Neural crest cell (in vitro differentiated cells): ENCODE results near the gene NR2F2. TPM values are rescaled to one million over a fixed set of nuclear protein-coding genes. Genes with fewer than 3 reads are reported as not detected.

Experiments used
- DNase-seq: peaks from one replicate; pipeline ENCODE4 v3.0.0; 2021; ENCODE audit warnings: low read depth, mixed read lengths, low spot score
- H3K27ac Mint-ChIP-seq: one replicate; pipeline ENCODE4 v1.8.0; 2021; ENCODE audit warnings: mild to moderate bottlenecking, mixed read lengths; ENCODE audit not compliant: unreplicated experiment
- H3K27me3 Mint-ChIP-seq: 2 replicates; pipeline ENCODE4 v1.8.0; 2021; ENCODE audit warnings: low read depth, mild to moderate bottlenecking, mixed read lengths
- H3K36me3 Mint-ChIP-seq: 2 replicates; pipeline ENCODE4 v1.8.0; 2021; ENCODE audit warnings: low read depth, mild to moderate bottlenecking, mixed read lengths
- H3K4me1 Mint-ChIP-seq: 2 replicates; pipeline ENCODE4 v1.8.0; 2021; ENCODE audit warnings: mixed read lengths
- H3K4me3 Mint-ChIP-seq: one replicate; pipeline ENCODE4 v1.8.0; 2021; ENCODE audit warnings: mild to moderate bottlenecking, mixed read lengths
- H3K9me3 Mint-ChIP-seq: 2 replicates; pipeline ENCODE4 v1.8.0; 2021; ENCODE audit warnings: mixed read lengths
- total RNA-seq: library from RNA; stranded (reverse); gene quantifications from 2 replicates; pipeline ENCODE4 v1.2.1, GENCODE V29; 2021
- TF ChIP-seq, protein P1 (sequence below): fragments of 200-600 bp; sonication (generic); conservative IDR thresholded peaks from 2 replicates; pipeline ENCODE4 v1.5.0; 2021; ENCODE audit warnings: antibody characterized with exemption, mild to moderate bottlenecking

The NR2F2 gene
- total RNA-seq, 1 donor from 2014 or later: 147 TPM

DNA sequence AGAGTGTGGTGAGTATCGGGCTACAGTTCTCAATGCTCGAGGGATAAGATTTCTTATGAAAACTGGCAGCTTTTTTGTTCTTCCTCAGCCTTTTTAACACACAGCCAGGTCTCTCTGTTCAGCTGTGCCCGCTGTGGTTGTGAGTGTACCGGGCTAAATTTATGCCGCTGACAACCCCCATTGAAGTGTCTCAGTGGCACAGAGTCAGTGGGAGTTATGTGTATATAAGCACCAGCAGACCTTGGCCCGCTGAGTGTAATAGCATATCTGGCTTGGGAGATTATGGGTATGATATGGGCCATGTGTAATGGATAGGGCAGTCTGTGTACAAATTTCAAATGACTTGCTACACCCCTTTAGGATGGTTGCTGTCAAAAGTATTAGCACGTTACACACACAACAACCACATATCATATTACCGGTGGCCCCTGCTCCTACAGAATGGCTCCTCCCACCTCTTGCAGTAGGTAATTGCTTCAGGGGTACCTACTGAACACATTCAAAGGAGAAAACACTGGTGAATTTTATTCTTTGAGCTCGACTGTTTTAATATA lies 26.9 kb upstream of the NR2F2 start:
- H3K9me3 Mint-ChIP-seq: peaks cover 9% of the 10 kb centered on the region
- no peaks in the 10 kb centered on the region for H3K27me3 Mint-ChIP-seq
- H3K27ac Mint-ChIP-seq: no peak overlapping the region
- DNase-seq: no peak
- H3K4me1 Mint-ChIP-seq: peaks cover 23% of the 10 kb centered on the region
- TF ChIP-seq, protein P1, sequence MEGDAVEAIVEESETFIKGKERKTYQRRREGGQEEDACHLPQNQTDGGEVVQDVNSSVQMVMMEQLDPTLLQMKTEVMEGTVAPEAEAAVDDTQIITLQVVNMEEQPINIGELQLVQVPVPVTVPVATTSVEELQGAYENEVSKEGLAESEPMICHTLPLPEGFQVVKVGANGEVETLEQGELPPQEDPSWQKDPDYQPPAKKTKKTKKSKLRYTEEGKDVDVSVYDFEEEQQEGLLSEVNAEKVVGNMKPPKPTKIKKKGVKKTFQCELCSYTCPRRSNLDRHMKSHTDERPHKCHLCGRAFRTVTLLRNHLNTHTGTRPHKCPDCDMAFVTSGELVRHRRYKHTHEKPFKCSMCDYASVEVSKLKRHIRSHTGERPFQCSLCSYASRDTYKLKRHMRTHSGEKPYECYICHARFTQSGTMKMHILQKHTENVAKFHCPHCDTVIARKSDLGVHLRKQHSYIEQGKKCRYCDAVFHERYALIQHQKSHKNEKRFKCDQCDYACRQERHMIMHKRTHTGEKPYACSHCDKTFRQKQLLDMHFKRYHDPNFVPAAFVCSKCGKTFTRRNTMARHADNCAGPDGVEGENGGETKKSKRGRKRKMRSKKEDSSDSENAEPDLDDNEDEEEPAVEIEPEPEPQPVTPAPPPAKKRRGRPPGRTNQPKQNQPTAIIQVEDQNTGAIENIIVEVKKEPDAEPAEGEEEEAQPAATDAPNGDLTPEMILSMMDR: no peak
- H3K4me3 Mint-ChIP-seq: no peak overlapping the region
- peaks cover 45% of the 10 kb centered on the region for H3K36me3 Mint-ChIP-seq

- TF ChIP-seq, protein P1: no peak
- DNase-seq: no peak
- Mint-ChIP-seq H3K27ac (no peak overlapping the region), H3K9me3 (peaks cover 7% of the 10 kb centered on the region), H3K36me3 (peaks cover 37% of the 10 kb centered on the region), H3K4me1 (peaks cover 23% of the 10 kb centered on the region), H3K27me3 (no peaks in the 10 kb centered on the region), H3K4me3 (no peak overlapping the region)
Measured at GRCh38 chr15:96304839-96305238, 25.7 kb upstream of the NR2F2 start.

DNA sequence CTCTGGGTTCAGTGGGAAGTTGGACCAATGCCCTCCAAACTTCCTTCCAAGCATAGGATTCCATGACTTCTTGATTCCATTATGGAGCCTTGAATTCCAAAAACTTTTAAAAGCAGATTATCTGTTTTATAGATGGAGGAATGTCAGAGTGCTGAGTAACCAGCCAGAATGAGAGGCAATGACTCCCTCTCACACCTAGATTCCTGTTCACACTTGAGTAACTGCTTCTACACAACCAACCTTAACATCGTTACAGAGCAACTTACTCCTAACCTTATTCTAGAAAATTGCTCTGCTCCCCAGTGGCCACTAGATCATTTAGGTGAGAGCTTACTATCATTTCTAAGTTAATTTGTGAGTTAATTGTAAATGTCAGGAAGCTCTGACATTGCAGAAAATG lies 24.2 kb upstream of the NR2F2 start:
- no peak for DNase-seq
- H3K9me3 Mint-ChIP-seq: peaks cover 7% of the 10 kb centered on the region
- TF ChIP-seq, protein P1: no peak
- H3K36me3 Mint-ChIP-seq: peaks cover 26% of the 10 kb centered on the region
- H3K4me3 Mint-ChIP-seq: no peak overlapping the region
- no peak overlapping the region for H3K27ac Mint-ChIP-seq
- no peaks in the 10 kb centered on the region for H3K27me3 Mint-ChIP-seq
- H3K4me1 Mint-ChIP-seq: peaks cover 11% of the 10 kb centered on the region

- TF ChIP-seq, protein P1: no peak
- H3K4me3 Mint-ChIP-seq: no peak overlapping the region
- no peak for DNase-seq
- peaks cover 7% of the 10 kb centered on the region for H3K9me3 Mint-ChIP-seq
- peaks cover 19% of the 10 kb centered on the region for H3K4me1 Mint-ChIP-seq
- H3K27ac Mint-ChIP-seq: no peak overlapping the region
- peaks cover 21% of the 10 kb centered on the region for H3K36me3 Mint-ChIP-seq
- H3K27me3 Mint-ChIP-seq: no peaks in the 10 kb centered on the region
Measured at GRCh38 chr15:96307856-96308394, 22.6 kb upstream of the NR2F2 start.

GRCh38 chr15:96309143-96309660 lies 21.3 kb upstream of the NR2F2 start:
- Mint-ChIP-seq H3K9me3 (peaks cover 7% of the 10 kb centered on the region), H3K4me3 (no peak overlapping the region), H3K4me1 (peaks cover 21% of the 10 kb centered on the region), H3K36me3 (peaks cover 23% of the 10 kb centered on the region), H3K27me3 (no peaks in the 10 kb centered on the region), H3K27ac (no peak overlapping the region)
- DNase-seq: no peak
- TF ChIP-seq, protein P1: no peak
